OCI-M2 (cell line): ENCODE results near the gene VWA3A.
"Not testable (repeated sequence)": the region's sequence is repeated elsewhere in the genome, so short reads cannot be mapped to it uniquely, and the experiment has no call there.

Source experiments
- DNase-seq: peaks from one replicate; lab custom pipeline; 2025; ENCODE audit not compliant: unreplicated experiment; lab: John Stamatoyannopoulos, UW

Gene VWA3A

GRCh38 chr16:22132801-22133200 is 40.5 kb downstream of the VWA3A start:
- DNase-seq = no peak

GRCh38 chr16:22138482-22138881 is 46.1 kb downstream of the VWA3A start:
- DNase-seq = no peak

- no peak for DNase-seq
Observed at GRCh38 chr16:22139008-22139407, 46.7 kb downstream of the VWA3A start.

- DNase-seq = no peak
Observed at GRCh38 chr16:22139732-22140131, 47.4 kb downstream of the VWA3A start.

GRCh38 chr16:22141767-22142166 is 49.4 kb downstream of the VWA3A start:
- no peak for DNase-seq

- no peak for DNase-seq
Observed at GRCh38 chr16:22144520-22144919, 52.2 kb downstream of the VWA3A start.

- DNase-seq = no peak
Observed at GRCh38 chr16:22147853-22148252, 55.5 kb downstream of the VWA3A start.

- DNase-seq = no peak
Observed at GRCh38 chr16:22151246-22151998, 59.1 kb downstream of the VWA3A start.

GRCh38 chr16:22152316-22152715 is 60.0 kb downstream of the VWA3A start:
- no peak for DNase-seq

GRCh38 chr16:22153078-22153477 is 60.7 kb downstream of the VWA3A start:
- DNase-seq = not testable (repeated sequence)

- no peak for DNase-seq
Observed at GRCh38 chr16:22161401-22161800, 69.1 kb downstream of the VWA3A start.

- DNase-seq = no peak
Observed at GRCh38 chr16:22161999-22162655, 69.8 kb downstream of the VWA3A start, which contains the start of gene SDR42E2. Gene SDR42E2 (plus strand): TSS chr16:22162506. CDS start chr16:22165583, 3,077 bp downstream.

GRCh38 chr16:22162656-22163009 is 70.3 kb downstream of the VWA3A start:
- no peak for DNase-seq

- no peak for DNase-seq
Observed at GRCh38 chr16:22163806-22164205, 71.5 kb downstream of the VWA3A start.

- DNase-seq = no peak
Observed at GRCh38 chr16:22164482-22164881, 72.1 kb downstream of the VWA3A start.

- no peak for DNase-seq
Observed at GRCh38 chr16:22165508-22166285, 73.4 kb downstream of the VWA3A start.

- DNase-seq = no peak
Observed at GRCh38 chr16:22171953-22172352, 79.6 kb downstream of the VWA3A start.

- not testable (repeated sequence) for DNase-seq
Observed at GRCh38 chr16:22172642-22173041, 80.3 kb downstream of the VWA3A start.

- DNase-seq = no peak
Observed at GRCh38 chr16:22174642-22175041, 82.3 kb downstream of the VWA3A start.

- DNase-seq = no peak
Observed at GRCh38 chr16:22177968-22178930, 85.9 kb downstream of the VWA3A start.

GRCh38 chr16:22181426-22181825 is 89.1 kb downstream of the VWA3A start:
- no peak for DNase-seq
